Upper lobe of right lung (tissue), 1 donor: ENCODE measurements around the gene POLA2. TPM values are rescaled to one million over a fixed set of nuclear protein-coding genes. Genes with fewer than 3 reads are reported as not detected.
A peak's percentile ranks its signal among the peaks of the same experiment; 100 is the strongest.

Experiments used
- ATAC-seq: fragments of 200-7000 bp; cut with Tn5 transposase; one replicate; pipeline ENCODE4 v1.9.1; 2020; ENCODE audit warnings: mild to moderate bottlenecking, moderate library complexity
- DNase-seq: peaks from one replicate; pipeline ENCODE4 v3.0.0-alpha.2; 2020
- H3K27ac ChIP-seq: fragments of 200-600 bp; one replicate; pipeline ENCODE4 v1.8.0; 2022
- H3K27me3 ChIP-seq: fragments of 200-600 bp; one replicate; pipeline ENCODE4 v1.8.0; 2022; ENCODE audit warnings: mild to moderate bottlenecking
- H3K36me3 ChIP-seq: fragments of 200-600 bp; one replicate; pipeline ENCODE4 v1.8.0; 2022
- H3K4me1 ChIP-seq: fragments of 200-600 bp; one replicate; pipeline ENCODE4 v1.8.0; 2022
- H3K4me3 ChIP-seq: fragments of 200-600 bp; one replicate; pipeline ENCODE4 v1.8.0; 2022; ENCODE audit warnings: mild to moderate bottlenecking
- H3K9me3 ChIP-seq: fragments of 200-600 bp; one replicate; pipeline ENCODE4 v1.8.0; 2022
- CTCF ChIP-seq: fragments of 200-600 bp; IDR thresholded peaks from one replicate; pipeline ENCODE4 v1.8.0; 2022; ENCODE audit warnings: antibody characterized with exemption
- intact Hi-C: fragments of 100-400 bp; cut with DNase I; formaldehyde crosslinking; loops from one replicate; pipeline ENCODE4 v1.11.0; 2022
- total RNA-seq: library from RNA; stranded (reverse); fragmentation: NEBNext Ultra II Directional; extraction: Animal tissue kit (Norgen Biotek cat#: 25700); gene quantifications from one replicate; pipeline ENCODE4 v1.2.1, GENCODE V29; 2021
- donor health status: DM: no; HTN: yes; CAD: no; lungs with severe emphysema.

Gene POLA2
- total RNA-seq, 1 donor from 2014 or later: 9.5 TPM

- peaks cover 27% of the 10 kb centered on the region for H3K4me1 ChIP-seq
- no peaks in the 10 kb centered on the region for H3K9me3 ChIP-seq
- DNase-seq (peak; percentile 66), ATAC-seq (peak; percentile 52)
- H3K27ac ChIP-seq: peak overlapping the region; percentile 63
- H3K27me3 ChIP-seq: no peaks in the 10 kb centered on the region
- intact Hi-C loops: no loop called here
- TF ChIP-seq CTCF: no peak
- no peak overlapping the region for H3K4me3 ChIP-seq
- no peaks in the 10 kb centered on the region for H3K36me3 ChIP-seq
These were observed 39.9 kb downstream of the POLA2 start for GRCh38 chr11:65301491-65302329.

DNA sequence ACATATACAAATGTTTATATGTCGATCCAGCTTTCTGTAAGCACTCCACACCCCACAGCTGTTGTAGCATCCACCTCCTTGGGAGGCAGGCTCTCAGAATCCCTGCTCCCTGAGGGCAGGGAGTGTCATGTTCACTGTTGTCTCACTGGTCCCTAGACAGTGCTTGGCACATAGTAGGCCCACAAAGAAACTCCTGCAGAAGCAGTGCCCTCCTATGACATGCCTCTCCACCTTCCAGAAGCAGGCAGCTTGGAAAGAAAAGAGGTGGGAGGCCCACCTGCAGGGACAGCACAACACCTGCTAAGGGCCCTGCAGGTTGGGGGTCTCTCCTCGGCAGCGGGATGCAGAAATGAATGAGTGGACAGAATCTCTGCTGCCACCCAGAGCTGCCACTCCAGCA is 41.8 kb downstream of the POLA2 start:
- Histone ChIP-seq H3K4me3 (no peak overlapping the region), H3K27me3 (no peaks in the 10 kb centered on the region), H3K27ac (no peak overlapping the region), H3K4me1 (peaks cover 29% of the 10 kb centered on the region), H3K9me3 (no peaks in the 10 kb centered on the region), H3K36me3 (no peaks in the 10 kb centered on the region)
- intact Hi-C loops: no loop called here
- no peak for TF ChIP-seq CTCF
- ATAC-seq (no peak), DNase-seq (no peak)

GRCh38 chr11:65304110-65304509 is 42.3 kb downstream of the POLA2 start:
- Histone ChIP-seq H3K27me3 (no peaks in the 10 kb centered on the region), H3K36me3 (no peaks in the 10 kb centered on the region), H3K9me3 (no peaks in the 10 kb centered on the region), H3K27ac (no peak overlapping the region), H3K4me3 (no peak overlapping the region), H3K4me1 (peaks cover 31% of the 10 kb centered on the region)
- DNase-seq: no peak
- intact Hi-C loops: no loop called here
- TF ChIP-seq CTCF: no peak
- ATAC-seq: no peak

- no peak for TF ChIP-seq CTCF
- H3K27ac ChIP-seq: no peak overlapping the region
- peaks cover 27% of the 10 kb centered on the region for H3K4me1 ChIP-seq
These were observed 42.9 kb downstream of the POLA2 start for GRCh38 chr11:65304613-65305012.

DNA sequence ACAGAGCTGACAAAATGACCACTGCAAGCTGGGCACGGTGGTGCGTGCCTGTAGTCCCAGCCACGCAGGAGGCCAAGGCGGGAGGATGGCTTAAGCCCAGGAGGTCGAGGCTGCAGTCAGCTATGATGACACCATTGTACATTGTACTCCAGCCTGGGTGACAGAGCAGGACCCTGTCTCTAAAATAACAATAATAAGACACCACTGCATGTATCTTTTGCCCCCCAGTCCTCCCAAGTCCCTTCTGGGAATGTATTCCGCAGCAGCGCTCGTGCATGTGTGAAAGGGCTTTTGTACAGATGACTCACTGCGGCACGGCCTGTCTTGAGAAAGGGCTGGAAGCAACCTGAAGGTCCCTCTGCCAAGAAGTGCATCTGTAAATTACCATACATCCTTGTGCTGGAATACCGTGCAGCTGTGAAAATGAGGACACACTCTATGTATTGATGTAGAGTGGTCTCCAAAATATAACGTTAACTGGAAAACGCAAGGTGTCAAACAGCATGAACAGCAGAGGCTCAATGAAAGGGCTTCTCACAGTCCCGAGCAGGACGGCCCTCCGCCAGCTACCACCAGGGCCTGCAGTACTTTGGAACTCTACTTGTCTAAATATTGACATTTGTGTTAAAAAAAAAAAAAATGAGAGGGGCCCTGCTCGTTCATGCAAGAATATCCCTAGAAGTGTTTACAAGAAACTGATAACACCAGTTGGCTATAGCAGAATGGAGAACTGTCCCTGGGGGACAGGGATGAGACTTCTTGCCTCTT is 43.9 kb downstream of the POLA2 start:
- no peak overlapping the region for H3K27ac ChIP-seq
- peaks cover 34% of the 10 kb centered on the region for H3K4me1 ChIP-seq
- no peak overlapping the region for H3K4me3 ChIP-seq
- H3K36me3 ChIP-seq: no peaks in the 10 kb centered on the region
- H3K27me3 ChIP-seq: no peaks in the 10 kb centered on the region
- intact Hi-C loops: no loop called here
- peak; percentile 7 for ATAC-seq
- DNase-seq: no peak
- TF ChIP-seq CTCF: no peak
- H3K9me3 ChIP-seq: no peaks in the 10 kb centered on the region

More at GRCh38 chr11:65304613-65305012, 42.9 kb downstream of the POLA2 start:
- Histone ChIP-seq H3K36me3 (no peaks in the 10 kb centered on the region), H3K9me3 (no peaks in the 10 kb centered on the region), H3K27me3 (no peaks in the 10 kb centered on the region), H3K4me3 (no peak overlapping the region)
- intact Hi-C loops: no loop called here
- DNase-seq (no peak), ATAC-seq (no peak)
